ENCODE measurements around the gene SIGLEC5.

- TF ChIP-seq CTCF (IDR thresholded peaks at IDR 0.05) = no peak
- no peak for TF ChIP-seq POLR2AphosphoS5 (IDR thresholded peaks at IDR 0.05)
Observed at GRCh38 chr19:51663650-51664049, 33.4 kb upstream of the SIGLEC5 start.

Measured in gastroesophageal sphincter (tissue), 3 donors.